A673 (cell line): ENCODE data around the gene ADM5. TPM values are rescaled to one million over a fixed set of nuclear protein-coding genes. Genes with fewer than 3 reads are reported as not detected.

Experiments used
- BruUV-seq: library from RNA; stranded (reverse); fragments of 400-500 nt; replicated peaks from 2 replicates; lab custom pipeline; 2021; lab: Mats Ljungman, UMichigan
- CTCF ChIA-PET: fragments of 300-600 bp; sonication (Branson Sonifier 250); formaldehyde crosslinking; loops from one replicate; lab custom pipeline; 2022; ENCODE audit warnings: antibody characterized with exemption; lab: Charles Lee
- POLR2A ChIA-PET: fragments of 300-600 bp; sonication (Branson Sonifier 250); formaldehyde crosslinking; loops from one replicate; lab custom pipeline; 2022; ENCODE audit warnings: antibody characterized with exemption; ENCODE audit not compliant: low non-redundant PET; lab: Charles Lee
- DNase-seq: peaks from one replicate; pipeline ENCODE4 v3.0.0-alpha.2; 2015; ENCODE audit warnings: low spot score
- H3K27ac ChIP-seq: fragments of 200-600 bp; sonication (generic); 2 replicates; pipeline ENCODE4 v1.5.1; 2016; ENCODE audit warnings: mixed run types, low read depth, mild to moderate bottlenecking, mixed read lengths, antibody characterized with exemption, low read length; ENCODE audit not compliant: poor library complexity, severe bottlenecking
- H3K27me3 ChIP-seq: fragments of 200-600 bp; sonication (generic); replicated peaks from 2 replicates; pipeline ENCODE4 v1.6.1; 2017; ENCODE audit warnings: mixed run types, low read depth, mild to moderate bottlenecking, mixed read lengths, antibody characterized with exemption, low read length; ENCODE audit not compliant: insufficient read depth, poor library complexity
- H3K36me3 ChIP-seq: fragments of 200-600 bp; sonication (generic); 2 replicates; pipeline ENCODE4 v1.6.1; 2016; ENCODE audit warnings: mixed run types, mild to moderate bottlenecking, mixed read lengths, antibody characterized with exemption, low read length; ENCODE audit not compliant: insufficient read depth, poor library complexity, severe bottlenecking
- H3K4me1 ChIP-seq: fragments of 200-600 bp; sonication (generic); 2 replicates; pipeline ENCODE4 v1.6.1; 2017; ENCODE audit warnings: mixed run types, mild to moderate bottlenecking, mixed read lengths, antibody characterized with exemption, low read length; ENCODE audit not compliant: insufficient read depth, poor library complexity, severe bottlenecking
- H3K4me3 ChIP-seq: fragments of 200-600 bp; sonication (generic); 2 replicates; pipeline ENCODE4 v1.5.1; 2016; ENCODE audit warnings: low read depth, mixed run types, mild to moderate bottlenecking, mixed read lengths, low read length; ENCODE audit not compliant: poor library complexity, severe bottlenecking
- H3K9me3 ChIP-seq: fragments of 200-600 bp; sonication (generic); 2 replicates; pipeline ENCODE4 v1.6.1; 2016; ENCODE audit warnings: mixed run types, low read depth, mild to moderate bottlenecking, mixed read lengths, antibody characterized with exemption, low read length; ENCODE audit not compliant: poor library complexity, severe bottlenecking
- CTCF ChIP-seq: fragments of 300-800, 200-600 bp; sonication (generic); conservative IDR thresholded peaks from 2 replicates; pipeline ENCODE4 v1.5.1; 2017; ENCODE audit warnings: low read depth, mild to moderate bottlenecking, antibody characterized with exemption, low read length, moderate library complexity, mixed read lengths
- EZH2 ChIP-seq: fragments of 200-600 bp; sonication (generic); IDR thresholded peaks from 2 replicates; pipeline ENCODE4 v1.6.1; 2017; ENCODE audit warnings: borderline replicate concordance, low read depth, mild to moderate bottlenecking, mixed read lengths, antibody characterized with exemption, low read length; ENCODE audit not compliant: poor library complexity, severe bottlenecking
- intact Hi-C: fragments of 100-400 bp; cut with micrococcal nuclease; formaldehyde crosslinking; loops from one replicate; pipeline ENCODE4 v1.10.0; 2022; ENCODE audit not compliant: unreplicated experiment
- total RNA-seq: library from RNA; stranded (reverse); gene quantifications from 2 replicates; pipeline ENCODE4 v1.2.3, GENCODE V29; 2021

ADM5 gene
- total RNA-seq, 1 experiment from 2014 or later, result 4.3 TPM

- CTCF ChIA-PET, result no interaction called here
- Histone ChIP-seq H3K9me3 (no peaks in the 10 kb centered on the region), H3K4me1 (no peaks in the 10 kb centered on the region), H3K27ac (no peak overlapping the region), H3K27me3 (no peaks in the 10 kb centered on the region), H3K36me3 (no peaks in the 10 kb centered on the region), H3K4me3 (no peak overlapping the region)
- no TSS peak for BruUV-seq
- DNase-seq, result no peak
- intact Hi-C loops, result no loop called here
- TF ChIP-seq EZH2, result no peak
- no peak for TF ChIP-seq CTCF
- POLR2A ChIA-PET, result no interaction called here
These were observed 38.0 kb downstream of the ADM5 start for GRCh38 chr19:49727217-49728030.

- CTCF ChIA-PET, result no interaction called here
- intact Hi-C loops, result no loop called here
- BruUV-seq, result no TSS peak
- no peak for DNase-seq
- Histone ChIP-seq H3K36me3 (no peaks in the 10 kb centered on the region), H3K4me1 (no peaks in the 10 kb centered on the region), H3K27ac (no peak overlapping the region), H3K9me3 (no peaks in the 10 kb centered on the region), H3K4me3 (no peak overlapping the region), H3K27me3 (no peaks in the 10 kb centered on the region)
- TF ChIP-seq EZH2, result no peak
- POLR2A ChIA-PET, result interaction anchor here (0.6 kb wide), 1 partner anchor 21 kb away, joined by 18 read pairs; no protein-coding TSS in a partner anchor
These were observed 40.8 kb downstream of the ADM5 start for GRCh38 chr19:49730166-49730565.

- CTCF ChIA-PET, result no interaction called here
- POLR2A ChIA-PET, result no interaction called here
- Histone ChIP-seq H3K9me3 (no peaks in the 10 kb centered on the region), H3K27me3 (no peaks in the 10 kb centered on the region), H3K27ac (no peak overlapping the region), H3K4me1 (no peaks in the 10 kb centered on the region), H3K4me3 (no peak overlapping the region), H3K36me3 (no peaks in the 10 kb centered on the region)
- TF ChIP-seq CTCF (no peak), EZH2 (no peak)
- intact Hi-C loops, result no loop called here
- BruUV-seq, result no TSS peak
- DNase-seq, result no peak
These were observed 48.9 kb downstream of the ADM5 start for GRCh38 chr19:49738268-49738667.
